Liver (tissue), 3 donors: Measurements from ENCODE around the gene RIN1.

Source experiments
- ATF3 ChIP-seq: IDR thresholded peaks from 2 replicates; pipeline ENCODE4 v1.6.1; 2016; ENCODE audit warnings: antibody characterized with exemption
- CTCF ChIP-seq: fragments of 150-350 bp; IDR thresholded peaks from 2 replicates; pipeline ENCODE4 v1.5.1; 2017; ENCODE audit warnings: improper control_type of control experiment, low read depth, low read length; ENCODE audit not compliant: missing input control
- EGR1 ChIP-seq, 2 donors: IDR thresholded peaks; 2 replicates each; pipeline ENCODE4 v1.6.1; 2016 to 2018; ENCODE audit warnings: antibody characterized with exemption in 2 of 2, low read depth in 2 of 2
- FOXA1 ChIP-seq: IDR thresholded peaks from 2 replicates; pipeline ENCODE4 v1.6.1; 2016; ENCODE audit warnings: antibody characterized with exemption
- GABPA ChIP-seq, 2 donors: IDR thresholded peaks in 1 of 2; conservative IDR thresholded peaks in 1 of 2; 2 replicates each; pipeline ENCODE4 v1.6.1; 2016; ENCODE audit warnings: antibody characterized with exemption in 2 of 2, mild to moderate bottlenecking in 1 of 2, moderate library complexity in 1 of 2
- JUND ChIP-seq, 2 donors: IDR thresholded peaks; 2 replicates each; pipeline ENCODE4 v1.6.1; 2016; ENCODE audit warnings: antibody characterized with exemption in 2 of 2
- MAX ChIP-seq: IDR thresholded peaks from 2 replicates; pipeline ENCODE4 v1.6.1; 2016; ENCODE audit warnings: antibody characterized with exemption
- RAD21 ChIP-seq, 2 donors: IDR thresholded peaks; 2 replicates each; pipeline ENCODE4 v1.6.1; 2016; ENCODE audit warnings: antibody characterized with exemption in 2 of 2, mild to moderate bottlenecking in 2 of 2
- REST ChIP-seq: IDR thresholded peaks from 2 replicates; pipeline ENCODE4 v1.6.1; 2016; ENCODE audit warnings: antibody characterized with exemption, mild to moderate bottlenecking
- RXRA ChIP-seq, 2 donors: IDR thresholded peaks; 2 replicates each; pipeline ENCODE4 v1.6.1; 2017 to 2018; ENCODE audit warnings: antibody characterized with exemption in 2 of 2, mild to moderate bottlenecking in 1 of 2
- SP1 ChIP-seq: IDR thresholded peaks from 2 replicates; pipeline ENCODE4 v1.6.1; 2018; ENCODE audit warnings: antibody characterized with exemption, mild to moderate bottlenecking
- TAF1 ChIP-seq: conservative IDR thresholded peaks from 2 replicates; pipeline ENCODE4 v1.6.1; 2016; ENCODE audit warnings: antibody characterized with exemption, mild to moderate bottlenecking
- ZBTB33 ChIP-seq: IDR thresholded peaks from 2 replicates; pipeline ENCODE4 v1.6.1; 2016; ENCODE audit warnings: antibody characterized with exemption
- donor health status: healthy.
- donor health status: healthy.

- TF ChIP-seq CTCF (no peak), JUND (IDR thresholded peaks at IDR 0.05) (no peak), GABPA (IDR thresholded peaks at IDR 0.05 in 1 of 2, conservative IDR thresholded peaks at IDR 0.05 in 1 of 2) (no peak), ZBTB33 (no peak), RAD21 (IDR thresholded peaks at IDR 0.05) (no peak), SP1 (no peak), MAX (no peak), EGR1 (IDR thresholded peaks at IDR 0.05; ENCODE audit: low read depth in 2 of 2) (no peak), RXRA (IDR thresholded peaks at IDR 0.05) (no peak), FOXA1 (no peak), REST (no peak), TAF1 (no peak), ATF3 (no peak)
Measured at GRCh38 chr11:66287211-66287888, 48.9 kb downstream of the RIN1 start.
